MM.1S (cell line): ENCODE results near the gene TGFBR2.

Experiments
- EZH2 ChIP-seq: fragments of 300-600 bp; sonication (generic); optimal IDR thresholded peaks from 2 replicates; pipeline ENCODE3; 2017; ENCODE audit warnings: low read depth, mild to moderate bottlenecking, antibody characterized with exemption, low read length, mixed read lengths
- EZH2phosphoT487 ChIP-seq: fragments of 300-600 bp; sonication (generic); IDR thresholded peaks from 2 replicates; pipeline ENCODE4 v1.6.1; 2018; ENCODE audit warnings: antibody characterized with exemption, low read length
- TF ChIP-seq, protein P1 (sequence below): fragments of 300-600 bp; sonication (generic); IDR thresholded peaks from 2 replicates; pipeline ENCODE4 v1.5.1; 2016; ENCODE audit warnings: antibody characterized with exemption, low read length, mixed read lengths

DNA sequence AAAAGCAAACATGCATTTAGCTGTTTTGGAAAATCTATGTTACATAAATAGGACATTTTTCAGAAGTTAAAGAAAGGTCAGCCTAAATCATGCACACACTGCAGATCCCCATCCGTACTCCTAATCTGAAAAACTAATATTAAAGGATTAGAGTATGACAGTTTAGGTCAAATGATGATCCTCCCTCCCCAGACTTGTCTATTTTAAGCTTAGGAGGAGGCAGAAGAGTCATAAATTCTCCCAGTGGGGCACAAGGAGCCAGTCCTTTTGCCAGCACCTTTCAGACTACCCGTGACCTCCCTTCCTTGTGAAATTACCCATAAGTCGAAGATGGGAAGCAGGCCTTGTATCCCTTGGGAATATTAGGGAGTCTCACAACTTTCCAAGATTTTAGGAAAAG is 78.0 kb downstream of the TGFBR2 start:
- TF ChIP-seq, protein P1, sequence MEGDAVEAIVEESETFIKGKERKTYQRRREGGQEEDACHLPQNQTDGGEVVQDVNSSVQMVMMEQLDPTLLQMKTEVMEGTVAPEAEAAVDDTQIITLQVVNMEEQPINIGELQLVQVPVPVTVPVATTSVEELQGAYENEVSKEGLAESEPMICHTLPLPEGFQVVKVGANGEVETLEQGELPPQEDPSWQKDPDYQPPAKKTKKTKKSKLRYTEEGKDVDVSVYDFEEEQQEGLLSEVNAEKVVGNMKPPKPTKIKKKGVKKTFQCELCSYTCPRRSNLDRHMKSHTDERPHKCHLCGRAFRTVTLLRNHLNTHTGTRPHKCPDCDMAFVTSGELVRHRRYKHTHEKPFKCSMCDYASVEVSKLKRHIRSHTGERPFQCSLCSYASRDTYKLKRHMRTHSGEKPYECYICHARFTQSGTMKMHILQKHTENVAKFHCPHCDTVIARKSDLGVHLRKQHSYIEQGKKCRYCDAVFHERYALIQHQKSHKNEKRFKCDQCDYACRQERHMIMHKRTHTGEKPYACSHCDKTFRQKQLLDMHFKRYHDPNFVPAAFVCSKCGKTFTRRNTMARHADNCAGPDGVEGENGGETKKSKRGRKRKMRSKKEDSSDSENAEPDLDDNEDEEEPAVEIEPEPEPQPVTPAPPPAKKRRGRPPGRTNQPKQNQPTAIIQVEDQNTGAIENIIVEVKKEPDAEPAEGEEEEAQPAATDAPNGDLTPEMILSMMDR: no peak
- TF ChIP-seq EZH2 (no peak), EZH2phosphoT487 (no peak)
